Non-pigmented ciliary epithelial cell (primary cell): ENCODE measurements around the gene BZW1.
A peak's percentile ranks its signal among the peaks of the same experiment; 100 is the strongest.
"Not testable (repeated sequence)": the region's sequence is repeated elsewhere in the genome, so short reads cannot be mapped to it uniquely, and the experiment has no call there.

ENCODE experiments used
- DNase-seq: peaks from one replicate; pipeline ENCODE4 v3.0.0-alpha.2; 2010; ENCODE audit warnings: low read depth

The BZW1 gene

GRCh38 chr2:200791905-200792304 lies 19.8 kb upstream of the BZW1 start:
- DNase-seq = no peak

GRCh38 chr2:200794143-200794542 lies 17.6 kb upstream of the BZW1 start:
- DNase-seq = no peak

- no peak for DNase-seq
Measured at GRCh38 chr2:200795028-200795440, 16.7 kb upstream of the BZW1 start.

DNA sequence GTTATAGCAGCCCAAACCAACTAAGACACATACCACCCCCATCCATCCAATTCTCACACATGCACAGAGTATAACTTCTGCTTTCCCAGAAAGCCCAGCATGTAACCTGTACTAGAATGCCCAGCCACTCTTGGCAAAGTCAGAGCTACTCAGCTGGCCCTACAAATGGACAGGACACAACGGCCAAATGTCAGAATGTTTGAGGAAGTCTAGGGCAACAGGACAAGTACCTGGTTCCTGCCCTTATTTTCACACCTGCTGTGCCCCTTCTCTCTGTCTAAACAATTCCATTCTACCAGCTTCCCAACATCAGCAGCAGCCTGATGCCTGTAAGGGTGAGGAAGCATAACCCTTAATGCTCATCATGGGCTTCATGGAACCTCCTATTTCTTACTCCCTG lies 15.1 kb upstream of the BZW1 start:
- DNase-seq = no peak

GRCh38 chr2:200797242-200797770 lies 14.4 kb upstream of the BZW1 start:
- DNase-seq = no peak

GRCh38 chr2:200798514-200798913 lies 13.2 kb upstream of the BZW1 start:
- no peak for DNase-seq

DNA sequence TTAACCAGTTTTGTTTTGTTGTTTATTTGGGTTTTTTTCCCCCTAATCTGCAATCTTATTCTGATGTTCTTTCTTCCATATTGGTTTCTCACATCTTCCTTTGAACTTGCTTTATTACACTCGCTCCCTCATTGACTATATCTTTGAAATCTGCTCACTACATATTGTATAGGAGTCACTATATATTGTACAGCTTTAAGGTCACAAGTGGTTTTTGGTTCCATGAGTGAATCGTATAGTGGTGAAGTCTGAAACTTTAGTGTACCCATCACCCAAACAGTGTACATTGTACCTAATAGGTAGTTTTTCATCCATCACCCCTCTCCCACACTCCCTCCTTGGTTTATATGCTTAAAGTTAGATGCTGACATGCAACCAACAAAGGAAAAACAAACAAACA lies 11.3 kb upstream of the BZW1 start:
- no peak for DNase-seq

GRCh38 chr2:200801431-200801830 lies 10.3 kb upstream of the BZW1 start:
- DNase-seq = not testable (repeated sequence)

DNA sequence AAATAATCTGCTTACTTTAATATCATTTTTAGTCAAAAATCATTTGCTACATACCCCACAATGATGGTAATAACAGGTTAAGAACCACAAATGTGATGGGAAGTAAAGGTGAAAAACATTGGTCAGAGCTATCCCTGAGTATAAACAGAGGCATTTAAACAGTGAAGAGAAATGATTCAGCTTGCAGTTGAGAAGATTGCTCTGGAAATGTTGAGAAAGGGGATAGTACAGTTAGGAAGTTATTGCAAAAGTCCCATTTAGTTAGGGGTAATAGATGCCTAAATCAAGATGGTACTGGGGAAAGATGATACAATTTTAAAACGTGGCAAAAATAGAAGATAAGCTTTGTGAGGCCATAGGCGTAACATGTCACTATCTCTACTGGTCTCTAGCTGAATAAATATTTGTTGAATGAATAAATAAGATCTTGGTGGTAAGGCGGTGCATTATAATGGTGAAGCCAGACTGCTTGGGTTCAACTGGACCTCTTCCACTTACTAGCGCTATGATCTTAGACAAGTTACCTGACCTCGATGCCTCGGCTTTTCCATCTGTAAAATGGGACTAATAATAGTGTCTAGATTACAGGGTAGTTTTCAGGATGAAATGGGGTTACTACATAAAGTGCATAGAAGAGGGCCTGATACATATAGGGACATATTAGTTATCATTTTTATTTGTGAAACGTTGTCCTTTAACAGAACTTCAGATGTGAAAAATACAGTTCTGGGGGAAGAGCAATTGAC lies 2.0 kb upstream of the BZW1 start:
- DNase-seq = no peak

DNA sequence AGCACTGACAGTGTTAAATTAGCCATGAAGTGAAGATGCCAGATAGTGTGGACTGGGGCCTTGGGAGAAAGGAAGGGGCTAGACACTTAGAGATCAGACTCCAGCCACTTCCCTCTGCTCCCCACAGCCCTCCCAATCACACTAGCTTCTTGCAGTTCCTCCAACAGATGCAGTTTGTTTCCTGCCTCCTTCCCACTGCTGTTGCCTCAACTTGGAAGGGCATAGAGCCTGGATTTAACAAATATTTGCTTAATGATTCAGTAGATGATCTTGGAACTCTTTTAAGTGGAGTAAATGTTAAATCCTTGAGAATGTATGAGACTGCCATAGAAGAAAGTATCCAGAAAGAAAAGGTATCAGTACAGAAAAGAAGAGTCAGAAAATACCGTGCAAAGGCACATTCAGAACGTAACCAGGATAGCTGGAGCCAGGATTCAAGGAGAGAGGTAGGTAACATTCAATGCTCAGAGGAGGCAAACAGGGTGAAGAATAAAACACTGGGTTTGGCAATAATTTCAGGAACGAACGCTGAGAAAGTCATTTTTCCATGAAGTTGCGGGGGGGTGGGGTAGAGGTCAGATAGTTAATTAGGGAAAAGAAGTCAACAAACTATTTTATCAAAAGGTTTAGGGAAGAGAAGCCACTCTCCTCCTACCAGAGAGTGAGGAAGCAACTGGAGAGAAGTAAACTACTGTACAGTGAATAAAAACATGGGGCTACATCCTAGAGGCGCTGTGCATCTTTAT lies 1.3 kb upstream of the BZW1 start:
- peak; percentile 54 for DNase-seq

DNA sequence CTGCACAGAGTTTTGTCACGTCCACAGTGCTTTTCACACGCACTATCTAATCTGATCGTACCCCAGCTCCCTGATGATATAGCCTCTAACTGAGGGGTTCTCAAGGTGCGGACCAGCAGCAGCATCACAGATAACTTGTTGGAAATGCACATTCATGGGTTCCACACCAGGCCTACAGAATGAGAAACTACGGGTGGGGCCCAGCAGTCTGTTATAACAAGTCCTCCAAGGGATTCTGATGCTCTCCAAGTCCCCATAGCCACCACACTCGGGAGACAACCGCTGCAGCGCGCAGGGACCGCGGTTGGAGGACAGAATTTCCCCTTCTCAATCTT lies 745 bp upstream of the BZW1 start:
- no peak for DNase-seq

- no peak for DNase-seq
Measured at GRCh38 chr2:200812122-200813022, 662 bp downstream of the BZW1 start.

- DNase-seq = no peak
Measured at GRCh38 chr2:200814276-200814815, 2.6 kb downstream of the BZW1 start.

DNA sequence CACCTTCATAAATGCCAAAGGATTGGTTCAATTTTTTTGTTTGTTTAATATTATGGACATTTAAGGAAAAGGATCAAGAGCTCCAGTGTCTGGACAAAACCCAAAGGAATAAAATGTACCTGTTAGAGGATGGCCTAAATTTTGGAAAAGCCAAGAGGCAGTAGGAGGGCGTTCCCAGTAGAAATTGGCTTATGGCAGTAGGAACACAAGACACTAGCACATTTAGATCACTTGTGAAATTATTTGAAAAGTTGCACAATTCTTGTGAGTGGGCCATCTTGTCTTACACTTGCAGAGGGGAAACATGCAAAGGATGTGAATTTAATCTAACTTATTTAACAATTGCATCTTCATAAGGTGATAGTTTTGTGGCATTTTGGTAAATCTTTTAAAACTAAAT lies 3.2 kb downstream of the BZW1 start:
- no peak for DNase-seq

DNA sequence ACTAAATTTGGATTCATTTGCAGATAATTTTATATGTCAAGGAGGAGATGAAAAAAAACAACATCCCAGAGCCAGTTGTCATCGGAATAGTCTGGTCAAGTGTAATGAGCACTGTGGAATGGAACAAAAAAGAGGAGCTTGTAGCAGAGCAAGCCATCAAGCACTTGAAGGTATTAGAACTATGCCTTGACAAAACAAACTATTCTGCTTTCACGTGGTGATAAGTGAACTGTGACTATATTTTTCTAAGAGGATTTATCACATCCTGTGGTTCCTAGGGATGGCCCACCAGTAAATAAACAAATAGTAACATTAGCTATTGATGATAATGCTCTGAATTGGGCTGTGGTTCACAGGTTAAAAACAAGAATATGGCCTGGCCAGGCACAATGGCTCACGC lies 7.0 kb downstream of the BZW1 start:
- not testable (repeated sequence) for DNase-seq

DNA sequence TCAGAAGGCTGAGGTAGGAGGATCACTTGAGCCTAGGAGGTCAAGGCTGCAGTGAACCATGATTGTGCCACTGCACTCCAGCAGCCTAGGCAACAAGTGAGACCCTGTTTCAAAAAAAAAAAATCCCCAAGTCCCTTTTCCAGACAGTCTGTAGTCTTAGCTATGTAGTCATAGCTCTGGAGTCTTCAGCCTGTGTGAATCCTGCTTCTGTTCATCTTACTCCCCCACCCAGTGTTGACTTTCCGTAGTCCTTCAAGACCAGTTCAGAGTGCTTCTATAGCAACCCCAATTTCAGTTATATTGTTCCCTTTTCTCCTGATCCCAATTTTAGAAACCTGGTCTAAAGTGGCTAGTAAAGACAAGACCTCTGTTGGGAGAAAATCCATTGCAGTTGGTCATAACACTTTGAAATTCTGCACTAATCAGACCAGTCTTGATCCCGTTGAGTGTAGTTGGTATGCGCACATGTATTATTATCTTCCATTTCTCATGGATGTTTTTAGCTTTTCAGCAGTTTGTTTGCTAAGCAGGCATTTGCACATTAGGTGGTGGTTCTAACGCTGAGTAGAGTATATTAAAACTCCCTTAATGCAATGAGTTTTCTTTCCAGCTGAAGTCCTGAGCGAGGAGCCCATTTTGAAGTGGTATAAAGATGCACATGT lies 9.0 kb downstream of the BZW1 start:
- no peak for DNase-seq

- DNase-seq = no peak
Measured at GRCh38 chr2:200821686-200822245, 10.1 kb downstream of the BZW1 start.

GRCh38 chr2:200828104-200828503 lies 16.4 kb downstream of the BZW1 start:
- DNase-seq = no peak

DNA sequence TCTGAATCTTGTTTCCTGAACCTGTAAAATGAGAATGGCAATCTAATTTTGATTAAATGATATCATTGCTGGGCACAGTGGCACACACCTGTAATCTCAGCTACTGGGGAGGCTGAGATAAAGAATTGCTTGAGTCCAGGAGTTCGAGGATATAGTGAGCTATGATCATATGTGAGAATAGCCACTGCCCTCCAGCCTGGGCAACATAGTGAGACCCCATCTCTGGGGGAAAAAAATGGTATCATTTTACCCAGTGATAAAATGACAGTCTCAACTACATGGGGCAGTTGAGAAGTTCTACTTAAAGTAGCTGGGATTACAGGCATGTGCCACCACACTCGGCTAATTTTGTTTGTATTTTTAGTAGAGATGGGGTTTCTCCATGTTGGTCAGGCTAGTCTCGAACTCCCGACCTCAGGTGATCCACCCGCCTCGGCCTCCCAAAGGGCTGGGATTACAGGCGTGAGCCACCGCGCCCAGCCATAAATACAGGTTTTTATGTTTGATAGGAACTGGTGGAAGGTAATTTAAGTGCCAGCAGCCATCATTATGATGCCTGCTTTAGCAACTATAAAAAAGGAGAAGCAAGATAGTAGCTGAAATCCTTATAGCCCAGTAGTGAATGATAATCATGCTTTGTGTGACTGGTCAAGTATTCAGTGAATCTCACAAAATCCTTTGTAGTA lies 17.0 kb downstream of the BZW1 start:
- no peak for DNase-seq

DNA sequence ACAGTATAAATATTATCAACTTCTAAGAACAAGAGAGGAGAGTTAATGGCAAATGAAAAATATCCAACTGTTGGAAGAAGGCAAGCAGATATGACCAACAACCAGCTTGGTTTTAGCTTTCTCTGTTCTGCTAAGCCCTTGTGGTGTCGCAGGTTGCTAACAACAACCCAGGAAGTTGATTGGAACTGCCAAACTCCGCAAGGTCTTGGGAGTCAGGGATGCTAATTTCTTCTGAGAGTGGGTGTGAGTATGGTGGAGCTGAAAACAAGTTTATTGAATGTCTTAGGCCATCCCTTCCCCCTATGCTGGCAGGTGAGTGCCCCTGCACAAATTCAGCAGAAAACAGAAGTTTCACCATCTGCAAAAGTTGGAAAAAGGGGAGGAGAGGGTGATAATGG lies 17.5 kb downstream of the BZW1 start:
- no peak for DNase-seq

DNA sequence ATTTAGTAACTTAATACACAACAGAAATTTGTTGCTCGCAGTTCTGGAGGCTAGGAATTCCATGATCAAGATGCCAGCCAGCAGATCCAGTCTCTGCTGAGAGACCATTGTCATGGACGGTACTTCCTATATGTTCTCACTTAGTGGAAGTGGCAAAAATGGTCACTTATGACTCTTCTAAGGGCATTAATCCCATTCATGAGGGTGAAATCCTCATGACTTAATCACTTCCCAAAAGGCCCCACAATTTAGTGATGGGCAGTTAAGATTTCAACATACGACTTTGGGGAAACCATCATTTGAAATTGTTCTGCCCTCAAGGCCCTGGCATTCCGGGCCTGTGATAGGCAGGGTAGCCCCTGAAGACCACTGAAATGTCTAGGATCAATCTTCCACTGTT lies 23.0 kb downstream of the BZW1 start:
- DNase-seq = no peak
